ENCODE results near the gene TERT. TPM values are rescaled to one million over a fixed set of nuclear protein-coding genes. Genes with fewer than 3 reads are reported as not detected.

Gene TERT
- total and polyA plus RNA-seq, 4 donors, result 0.02 TPM; not detected in 3

GRCh38 chr5:1214163-1214935 is 80.5 kb downstream of the TERT start:
- Histone ChIP-seq H3K27ac (ENCODE audit: low read depth in 1 of 2, low read length in 1 of 2) (no peak overlapping the region), H3K4me3 (no peak overlapping the region), H3K9ac (ENCODE audit: insufficient read depth in 1 of 2, low read length in 2 of 2) (no peak overlapping the region), H3K9me3 (ENCODE audit: control insufficient read depth in 4 of 4, insufficient read depth in 3 of 4, low read length in 3 of 4) (peaks cover 0 to 8% (median 0%) of the 10 kb centered on the region in 4 donors), H3K27me3 (ENCODE audit: control insufficient read depth in 3 of 3, insufficient read depth in 3 of 3, low read length in 2 of 3) (no peaks in the 10 kb centered on the region), H3K4me1 (ENCODE audit: control insufficient read depth in 5 of 5, insufficient read depth in 5 of 5, low read length in 5 of 5) (no peaks in the 10 kb centered on the region), H3K36me3 (ENCODE audit: control insufficient read depth in 4 of 4, insufficient read depth in 4 of 4, low read length in 4 of 4) (no peaks in the 10 kb centered on the region)
- no peak for TF ChIP-seq CTCF (IDR thresholded peaks at IDR 0.05; ENCODE audit: control extremely low read depth, extremely low read depth)
- DNase-seq, result no peak
- ATAC-seq (ENCODE audit: insufficient read depth, low FRiP score), result no peak
- 72 to 82% methylated on average over 21 to 22 of the region's 22 CpGs for WGBS, 2 donors

GRCh38 chr5:1213508-1214162 is 81.2 kb downstream of the TERT start:
- no peaks in the 10 kb centered on the region for H3K4me1 ChIP-seq (ENCODE audit: control insufficient read depth in 5 of 5, insufficient read depth in 5 of 5, low read length in 5 of 5)
- H3K9ac ChIP-seq (ENCODE audit: insufficient read depth in 1 of 2, low read length in 2 of 2), result no peak overlapping the region
- ATAC-seq (ENCODE audit: insufficient read depth, low FRiP score) (no peak), DNase-seq (no peak)
- H3K27ac ChIP-seq (ENCODE audit: low read depth in 1 of 2, low read length in 1 of 2), result no peak overlapping the region
- H3K27me3 ChIP-seq (ENCODE audit: control insufficient read depth in 3 of 3, insufficient read depth in 3 of 3, low read length in 2 of 3), result no peaks in the 10 kb centered on the region
- 88 to 92% methylated on average over 25 of the region's 25 CpGs for WGBS, 2 donors
- TF ChIP-seq CTCF (IDR thresholded peaks at IDR 0.05; ENCODE audit: control extremely low read depth, extremely low read depth), result no peak
- H3K36me3 ChIP-seq (ENCODE audit: control insufficient read depth in 4 of 4, insufficient read depth in 4 of 4, low read length in 4 of 4), result no peaks in the 10 kb centered on the region
- H3K4me3 ChIP-seq, result no peak overlapping the region
- peaks cover 0 to 8% (median 0%) of the 10 kb centered on the region in 4 donors for H3K9me3 ChIP-seq (ENCODE audit: control insufficient read depth in 4 of 4, insufficient read depth in 3 of 4, low read length in 3 of 4)

GRCh38 chr5:1212881-1213280 is 82.0 kb downstream of the TERT start:
- H3K9me3 ChIP-seq (ENCODE audit: control insufficient read depth in 4 of 4, insufficient read depth in 3 of 4, low read length in 3 of 4), result peaks cover 0 to 8% (median 0%) of the 10 kb centered on the region in 4 donors
- H3K4me1 ChIP-seq (ENCODE audit: control insufficient read depth in 5 of 5, insufficient read depth in 5 of 5, low read length in 5 of 5), result no peaks in the 10 kb centered on the region
- H3K4me3 ChIP-seq, result no peak overlapping the region
- DNase-seq, result no peak
- 94% methylated on average over 16 to 18 of the region's 18 CpGs for WGBS, 2 donors
- no peak for TF ChIP-seq CTCF (IDR thresholded peaks at IDR 0.05; ENCODE audit: control extremely low read depth, extremely low read depth)
- no peak overlapping the region for H3K27ac ChIP-seq (ENCODE audit: low read depth in 1 of 2, low read length in 1 of 2)
- peaks cover 0 to under 1% (median 0%) of the 10 kb centered on the region in 3 donors for H3K27me3 ChIP-seq (ENCODE audit: control insufficient read depth in 3 of 3, insufficient read depth in 3 of 3, low read length in 2 of 3)
- H3K36me3 ChIP-seq (ENCODE audit: control insufficient read depth in 4 of 4, insufficient read depth in 4 of 4, low read length in 4 of 4), result no peaks in the 10 kb centered on the region
- no peak for ATAC-seq (ENCODE audit: insufficient read depth, low FRiP score)
- no peak overlapping the region for H3K9ac ChIP-seq (ENCODE audit: insufficient read depth in 1 of 2, low read length in 2 of 2)
